ENCODE measurements around the gene C5AR2.
A peak's percentile ranks its signal among the peaks of the same experiment; 100 is the strongest.
"Not testable (repeated sequence)": the region's sequence is repeated elsewhere in the genome, so short reads cannot be mapped to it uniquely, and the experiment has no call there.

C5AR2 gene

GRCh38 chr19:47384533-47384932 is 52.6 kb downstream of the C5AR2 start:
- not testable (repeated sequence) for DNase-seq (ENCODE audit: low read depth in 2 of 2)

GRCh38 chr19:47386582-47386981 is 54.6 kb downstream of the C5AR2 start:
- DNase-seq (ENCODE audit: low read depth in 2 of 2) = not testable (repeated sequence)

- DNase-seq (ENCODE audit: low read depth in 2 of 2) = not testable (repeated sequence)
Observed at GRCh38 chr19:47387623-47388022, 55.6 kb downstream of the C5AR2 start.

- not testable (repeated sequence) for DNase-seq (ENCODE audit: low read depth in 2 of 2)
Observed at GRCh38 chr19:47388721-47389120, 56.7 kb downstream of the C5AR2 start.

- no peak for DNase-seq (ENCODE audit: low read depth in 2 of 2)
Observed at GRCh38 chr19:47389150-47389556, 57.2 kb downstream of the C5AR2 start.

- DNase-seq (ENCODE audit: low read depth in 2 of 2) = no peak
Observed at GRCh38 chr19:47390533-47391488, 58.8 kb downstream of the C5AR2 start.

- DNase-seq (ENCODE audit: low read depth in 2 of 2) = peak; percentile 61 to 84
Observed at GRCh38 chr19:47391510-47392223, 59.7 kb downstream of the C5AR2 start.

Measured in stimulated activated CD4-positive, alpha-beta T cell treated with anti-CD3 and anti-CD28 coated beads, Interleukin-12 subunit alpha, Interleukin-12 subunit beta, amount 100 ng/mL, for 24 hours (primary cell).